H1 (cell line): ENCODE results near the gene DHRS7B. TPM values are rescaled to one million over a fixed set of nuclear protein-coding genes. Genes with fewer than 3 reads are reported as not detected.

Experiments used
- CTCF ChIA-PET: fragments of 300-600 bp; sonication (Branson Sonifier 250); formaldehyde crosslinking; loops from one replicate; lab custom pipeline; 2021; ENCODE audit not compliant: partially characterized antibody; lab: Charles Lee
- POLR2A ChIA-PET: fragments of 300-600 bp; sonication (Branson Sonifier 250); formaldehyde crosslinking; loops from one replicate; lab custom pipeline; 2021; ENCODE audit warnings: inconsistent platforms; ENCODE audit not compliant: partially characterized antibody; lab: Charles Lee
- DNase-seq, 2 experiments: peaks; one replicate each; pipeline versions ENCODE4 v3.0.0 to v3.0.0-alpha.2; 2010 to 2022; ENCODE audit warnings: low spot score in 2 of 2, low read depth in 1 of 2, mixed read lengths in 1 of 2
- FAIRE-seq: peaks from 2 replicates; lab custom pipeline; 2011; peaks lifted over from hg19 to GRCh38; lab: Jason Lieb, UNC
- H2AFZ ChIP-seq: 2 replicates; pipeline ENCODE4 v1.8.1; 2012; ENCODE audit warnings: low read length, inconsistent platforms
- H2AK5ac ChIP-seq: 2 replicates; pipeline ENCODE4 v1.6.1; 2013; ENCODE audit warnings: low read depth, low read length
- H2BK120ac ChIP-seq: replicated peaks from 2 replicates; pipeline ENCODE3; 2013; ENCODE audit warnings: low read depth, low read length, inconsistent platforms
- H2BK12ac ChIP-seq: 2 replicates; pipeline ENCODE4 v1.6.1; 2013; ENCODE audit warnings: low read depth, low read length
- H2BK15ac ChIP-seq: 2 replicates; pipeline ENCODE4 v1.6.1; 2013; ENCODE audit warnings: low read length
- H2BK20ac ChIP-seq: 2 replicates; pipeline ENCODE4 v1.6.1; 2013; ENCODE audit warnings: low read length
- H2BK5ac ChIP-seq: 2 replicates; pipeline ENCODE4 v1.6.1; 2013; ENCODE audit warnings: low read depth, low read length
- H3K14ac ChIP-seq: 2 replicates; pipeline ENCODE4 v1.6.1; 2013; ENCODE audit warnings: inconsistent platforms; ENCODE audit not compliant: insufficient read length
- H3K18ac ChIP-seq: 2 replicates; pipeline ENCODE4 v1.6.1; 2013; ENCODE audit warnings: low read length; ENCODE audit errors: extremely low read depth
- H3K23ac ChIP-seq: 2 replicates; pipeline ENCODE4 v1.6.1; 2013; ENCODE audit warnings: inconsistent platforms; ENCODE audit not compliant: insufficient read length
- H3K23me2 ChIP-seq: 2 replicates; pipeline ENCODE4 v1.6.1; 2013; ENCODE audit warnings: low read depth, low read length
- H3K27ac ChIP-seq: 2 replicates; pipeline ENCODE4 v1.6.1; 2011; ENCODE audit warnings: low read depth, low read length, inconsistent platforms
- H3K27me3 ChIP-seq, 4 experiments: replicated peaks in 1 of 4; 1 replicate in 1 of 4; 2 replicates in 3 of 4; pipeline versions ENCODE4 v1.6.1 to v1.8.1; 2011 to 2013; ENCODE audit warnings: low read length in 3 of 4, mild to moderate bottlenecking in 3 of 4, inconsistent platforms in 2 of 4, mixed read lengths in 2 of 4, moderate library complexity in 1 of 4; ENCODE audit not compliant: control insufficient read depth in 3 of 4, insufficient read depth in 3 of 4; ENCODE audit errors: extremely low read depth in 1 of 4
- H3K36me3 ChIP-seq, 4 experiments: 2 replicates each; pipeline versions ENCODE4 v1.6.1 to v1.8.1; 2011 to 2013; ENCODE audit warnings: mild to moderate bottlenecking in 4 of 4, low read length in 3 of 4, moderate library complexity in 2 of 4, control low read depth in 1 of 4, inconsistent platforms in 1 of 4; ENCODE audit not compliant: insufficient read depth in 4 of 4, control insufficient read depth in 2 of 4
- H3K4ac ChIP-seq: replicated peaks from 2 replicates; pipeline ENCODE3; 2013; ENCODE audit warnings: low read length, low read depth, mixed read lengths, inconsistent platforms; ENCODE audit not compliant: insufficient read length
- H3K4me1 ChIP-seq, 4 experiments: replicated peaks in 1 of 4; 1 replicate in 1 of 4; 2 replicates in 3 of 4; pipeline versions ENCODE4 v1.6.1 to v1.8.1; 2011 to 2013; ENCODE audit warnings: low read length in 3 of 4, inconsistent platforms in 2 of 4, mixed read lengths in 1 of 4; ENCODE audit not compliant: insufficient read depth in 4 of 4, control insufficient read depth in 3 of 4
- H3K4me2 ChIP-seq, 2 experiments: 2 replicates each; pipeline versions ENCODE4 v1.6.1 to v1.8.1; 2011 to 2013; ENCODE audit warnings: low read depth in 2 of 2, low read length in 2 of 2, control low read depth in 1 of 2, inconsistent platforms in 1 of 2, mild to moderate bottlenecking in 1 of 2; ENCODE audit not compliant: insufficient read depth in 1 of 2
- H3K4me3 ChIP-seq, 4 experiments: fragments of 200-600, 300-600 bp in 1 of 4; sonication (generic), shearing (Covaris generic), sonication (Bioruptor Twin) in 1 of 4; 2 replicates each; pipeline versions ENCODE4 v1.5.1 to v1.8.1; 2011 to 2016; ENCODE audit warnings: low read length in 4 of 4, low read depth in 3 of 4, control low read depth in 2 of 4, inconsistent platforms in 2 of 4, mild to moderate bottlenecking in 2 of 4, mixed read lengths in 1 of 4, moderate library complexity in 1 of 4; ENCODE audit not compliant: insufficient read depth in 2 of 4; ENCODE audit errors: extremely low read depth in 1 of 4
- H3K56ac ChIP-seq: replicated peaks from 2 replicates; pipeline ENCODE3; 2013; ENCODE audit warnings: low read depth, mild to moderate bottlenecking, mixed read lengths, low read length, inconsistent platforms; ENCODE audit not compliant: insufficient read length
- H3K79me1 ChIP-seq: 2 replicates; pipeline ENCODE4 v1.6.1; 2013; ENCODE audit warnings: low read depth, low read length, control low read depth
- H3K79me2 ChIP-seq, 2 experiments: 2 replicates each; pipeline versions ENCODE4 v1.6.1 to v1.8.1; 2012 to 2013; ENCODE audit warnings: low read length in 2 of 2, mild to moderate bottlenecking in 2 of 2, inconsistent platforms in 1 of 2; ENCODE audit not compliant: insufficient read depth in 2 of 2, control insufficient read depth in 1 of 2
- H3K9ac ChIP-seq, 4 experiments: replicated peaks in 1 of 4; 1 replicate in 1 of 4; 2 replicates in 3 of 4; pipeline versions ENCODE4 v1.6.1 to v1.8.1; 2011 to 2013; ENCODE audit warnings: low read depth in 3 of 4, low read length in 3 of 4, control low read depth in 2 of 4, mild to moderate bottlenecking in 2 of 4, moderate library complexity in 2 of 4, inconsistent platforms in 1 of 4; ENCODE audit errors: extremely low read depth in 1 of 4
- H3K9me3 ChIP-seq, 2 experiments: 2 replicates each; pipeline versions ENCODE4 v1.6.1 to v1.8.1; 2012 to 2013; ENCODE audit warnings: mild to moderate bottlenecking in 2 of 2, moderate library complexity in 2 of 2, control low read depth in 1 of 2, inconsistent platforms in 1 of 2, low read depth in 1 of 2, low read length in 1 of 2, mixed read lengths in 1 of 2; ENCODE audit not compliant: insufficient read depth in 2 of 2
- H4K20me1 ChIP-seq, 2 experiments: replicated peaks in 1 of 2; 2 replicates each; pipeline versions ENCODE3 to v1.8.1; 2011 to 2013; ENCODE audit warnings: inconsistent platforms in 2 of 2, low read length in 2 of 2, mild to moderate bottlenecking in 1 of 2; ENCODE audit not compliant: insufficient read depth in 2 of 2, control insufficient read depth in 1 of 2
- H4K5ac ChIP-seq: 2 replicates; pipeline ENCODE4 v1.6.1; 2013; ENCODE audit warnings: low read length, low read depth, mixed read lengths, inconsistent platforms; ENCODE audit not compliant: insufficient read length
- H4K8ac ChIP-seq: 2 replicates; pipeline ENCODE4 v1.8.0; 2013; ENCODE audit warnings: mild to moderate bottlenecking, moderate library complexity, low read length, inconsistent platforms; ENCODE audit not compliant: insufficient read depth; ENCODE audit errors: extremely low read depth
- H4K91ac ChIP-seq: replicated peaks from 2 replicates; pipeline ENCODE3; 2013; ENCODE audit warnings: low read length, mixed read lengths, inconsistent platforms; ENCODE audit not compliant: insufficient read length
- BACH1 ChIP-seq: IDR thresholded peaks from 2 replicates; pipeline ENCODE4 v1.6.1; 2012; ENCODE audit warnings: low read length, improper control_type of control experiment
- EP300 ChIP-seq, 2 experiments: IDR thresholded peaks; 1 replicate in 1 of 2; 2 replicates in 1 of 2; pipeline ENCODE4 v1.6.1; 2011 to 2012; ENCODE audit warnings: low read depth in 2 of 2, low read length in 2 of 2, mild to moderate bottlenecking in 2 of 2, borderline replicate concordance in 1 of 2, inconsistent platforms in 1 of 2, moderate library complexity in 1 of 2
- HDAC6 ChIP-seq: IDR thresholded peaks from one replicate; pipeline ENCODE4 v1.7.1; 2012; ENCODE audit warnings: low read depth, mild to moderate bottlenecking, inconsistent platforms, low read length, moderate library complexity
- POLR2AphosphoS5 ChIP-seq: IDR thresholded peaks from 2 replicates; pipeline ENCODE4 v1.6.1; 2011; ENCODE audit warnings: low read depth, low read length
- SP1 ChIP-seq: IDR thresholded peaks from 2 replicates; pipeline ENCODE4 v1.6.1; 2011; ENCODE audit warnings: low read depth, low read length
- SUZ12 ChIP-seq: fragments of 200-600 bp; sonication (generic); IDR thresholded peaks from 2 replicates; pipeline ENCODE4 v1.6.1; 2012; ENCODE audit warnings: mild to moderate bottlenecking, inconsistent platforms, low read length, moderate library complexity, mixed read lengths
- TAF1 ChIP-seq: IDR thresholded peaks from 2 replicates; pipeline ENCODE4 v1.6.1; 2011; ENCODE audit warnings: mild to moderate bottlenecking, low read depth, low read length
- TAF7 ChIP-seq: optimal IDR thresholded peaks from 2 replicates; pipeline ENCODE3; 2011; ENCODE audit warnings: low read depth, mild to moderate bottlenecking, inconsistent platforms, low read length, moderate library complexity, borderline replicate concordance
- TBP ChIP-seq: IDR thresholded peaks from 2 replicates; pipeline ENCODE4 v1.6.1; 2011; ENCODE audit warnings: low read depth, low read length, improper control_type of control experiment
- YY1 ChIP-seq: IDR thresholded peaks from 2 replicates; pipeline ENCODE4 v1.6.1; 2011; ENCODE audit warnings: low read depth, mild to moderate bottlenecking, low read length
- WGBS, 2 experiments: shearing (Covaris generic) in 1 of 2; methylation state at CpG; one replicate each; pipeline versions ENCODE4 v1.1.6 to v1.1.7; 2013 to 2015; ENCODE audit warnings: low lambda C conversion rate in 2 of 2, mixed read lengths in 2 of 2, inconsistent platforms in 1 of 2, low coverage in 1 of 2, missing lambda C conversion rate in 1 of 2; ENCODE audit not compliant: insufficient replicate concordance in 2 of 2, insufficient coverage in 1 of 2, insufficient read length in 1 of 2; ENCODE audit errors: extremely low coverage in 1 of 2, missing lambda C conversion rate in 1 of 2; 5-methylcytosine and 5-hydroxymethylcytosine counted together
- polyA plus RNA-seq, 7 experiments: library from polyadenylated mRNA; depleted of rRNA in 3 of 7; stranded (reverse) in 5 of 7; unstranded in 2 of 7; fragments of >200 nt in 5 of 7; fragments of 200-250 nt in 2 of 7; gene quantifications; 1 replicate in 5 of 7; 2 replicates in 1 of 7; 4 replicates in 1 of 7; pipeline versions ENCODE4 v1.2.1 to v1.2.3, GENCODE V29; 2011 to 2013; ENCODE audit warnings: missing spikeins in 2 of 7, mixed read lengths in 2 of 7
- total RNA-seq: library from RNA; stranded (reverse); fragmentation: NEBNext Ultra II Directional; extraction: Animal tissue kit (Norgen Biotek cat#: 25700); gene quantifications from 2 replicates; pipeline ENCODE4 v1.2.1, GENCODE V29; 2021
- TF ChIP-seq, protein P1 (sequence below): IDR thresholded peaks from 2 replicates; pipeline ENCODE4 v1.6.1; 2012; ENCODE audit warnings: inconsistent platforms

The DHRS7B gene
- total and polyA plus RNA-seq, 2 of the 8 experiments (the other 6 are each of a cell fraction or from before 2014, with no cell fraction given), result 11.0 to 27.9 TPM

DNA sequence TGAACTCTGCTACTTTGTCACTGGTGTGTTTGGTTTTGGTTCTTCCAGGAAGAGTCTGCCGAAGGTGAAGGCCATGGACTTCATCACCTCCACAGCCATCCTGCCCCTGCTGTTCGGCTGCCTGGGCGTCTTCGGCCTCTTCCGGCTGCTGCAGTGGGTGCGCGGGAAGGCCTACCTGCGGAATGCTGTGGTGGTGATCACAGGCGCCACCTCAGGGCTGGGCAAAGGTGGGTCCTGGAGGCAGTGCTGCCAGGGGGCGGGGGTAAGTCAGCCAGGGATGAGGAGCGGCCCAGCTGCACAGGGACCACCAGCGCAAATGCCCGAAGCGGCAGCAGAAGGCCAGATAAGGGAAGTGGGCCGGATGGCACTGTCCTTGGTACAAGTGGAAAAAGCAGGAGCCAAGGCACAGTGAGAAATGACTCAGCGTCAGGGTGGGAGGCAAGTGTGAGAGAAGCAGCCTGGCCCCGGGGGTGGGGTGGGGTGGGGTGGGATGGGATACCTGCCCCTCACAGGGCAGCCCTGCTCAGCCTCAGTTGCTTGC lies 45.3 kb downstream of the DHRS7B start:
- WGBS, 2 experiments, result 92% methylated on average over 17 of the region's 17 CpGs; no CpG with 5 or more reads in 1 of the 2 experiments
- Histone ChIP-seq H3K4ac (no peak overlapping the region), H3K4me3 (no peak overlapping the region), H4K8ac (no peak overlapping the region; the same call in 1 of the 2 replicates), H2AK5ac (no peak overlapping the region), H3K27me3 (no peaks in the 10 kb centered on the region), H3K4me1 (no peaks in the 10 kb centered on the region), H3K23me2 (no peaks in the 10 kb centered on the region), H4K5ac (no peak overlapping the region), H3K14ac (no peak overlapping the region), H4K91ac (no peak overlapping the region), H3K36me3 (no peaks in the 10 kb centered on the region; a peak in 1 of 8 replicates), H2BK12ac (no peak overlapping the region), H3K56ac (no peak overlapping the region), H3K23ac (no peak overlapping the region), H3K9ac (no peak overlapping the region), H3K79me2 (no peaks in the 10 kb centered on the region), H3K4me2 (no peak overlapping the region), H2BK5ac (no peak overlapping the region; the same call in 1 of the 2 replicates), H4K20me1 (no peaks in the 10 kb centered on the region), H2BK120ac (no peak overlapping the region), H3K9me3 (no peaks in the 10 kb centered on the region), H3K18ac (no peak overlapping the region), H2AFZ (no peak overlapping the region), H2BK15ac (no peak overlapping the region), H3K27ac (no peak overlapping the region), H2BK20ac (no peak overlapping the region), H3K79me1 (no peaks in the 10 kb centered on the region; the same call in 1 of the 2 replicates)
- DNase-seq, result no peak
- no peak for FAIRE-seq
- POLR2A ChIA-PET, result interaction anchor here (0.6 to 1.4 kb wide), 2 partner anchors 18 to 25 kb away, joined by 3 read pairs; no protein-coding TSS in a partner anchor
- CTCF ChIA-PET, result interaction anchor here (0.8 to 2.9 kb wide), 4 partner anchors 8 to 90 kb away, joined by 3 to 16 read pairs (median 3); no protein-coding TSS in a partner anchor
- no peak for TF ChIP-seq YY1
- TF ChIP-seq SP1, result no peak
- no peak for TF ChIP-seq EP300 (IDR thresholded peaks at IDR 0.05; ENCODE audit: borderline replicate concordance in 1 of 2, low read depth in 2 of 2, low read length in 2 of 2)
- TF ChIP-seq TBP, result no peak
- TF ChIP-seq HDAC6, result no peak
- TF ChIP-seq TAF7, result no peak
- no peak for TF ChIP-seq TAF1
- TF ChIP-seq, protein P1, sequence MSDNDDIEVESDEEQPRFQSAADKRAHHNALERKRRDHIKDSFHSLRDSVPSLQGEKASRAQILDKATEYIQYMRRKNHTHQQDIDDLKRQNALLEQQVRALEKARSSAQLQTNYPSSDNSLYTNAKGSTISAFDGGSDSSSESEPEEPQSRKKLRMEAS, result no peak
- no peak for TF ChIP-seq BACH1
- no peak for TF ChIP-seq POLR2AphosphoS5
- no peak for TF ChIP-seq SUZ12
